Peyer's patch (tissue), 4 donors: ENCODE data around the gene PATJ. TPM values are rescaled to one million over a fixed set of nuclear protein-coding genes. Genes with fewer than 3 reads are reported as not detected.

ENCODE experiments used
- DNase-seq, 3 donors: peaks; one replicate each; pipeline ENCODE4 v3.0.0-alpha.2; 2017 to 2019
- H3K27ac ChIP-seq, 4 donors: fragments of 200-600 bp; sonication (generic); one replicate each; pipeline ENCODE4 v1.5.1; 2016 to 2019
- H3K27me3 ChIP-seq, 2 donors: fragments of 200-600 bp; sonication (generic); one replicate each; pipeline ENCODE4 v1.5.1; 2019
- H3K36me3 ChIP-seq, 3 donors: fragments of 200-600 bp; sonication (generic); one replicate each; pipeline ENCODE4 v1.5.1; 2016 to 2019
- H3K4me1 ChIP-seq, 4 donors: fragments of 200-600 bp; sonication (generic); one replicate each; pipeline ENCODE4 v1.5.1; 2016 to 2019
- H3K4me3 ChIP-seq, 4 donors: fragments of 200-600 bp; sonication (generic); 1 replicate in 3 of 4; 2 replicates in 1 of 4; pipeline ENCODE4 v1.5.1; 2016 to 2019; ENCODE audit warnings: mild to moderate bottlenecking in 1 of 4
- H3K9me3 ChIP-seq, 4 donors: fragments of 200-600 bp; sonication (generic); one replicate each; pipeline ENCODE4 v1.5.1; 2016 to 2019; ENCODE audit warnings: mild to moderate bottlenecking in 1 of 4
- CTCF ChIP-seq, 6 experiments: fragments of 450-650 bp in 4 of 6; fragments of 200-600 bp in 2 of 6; sonication (generic) in 1 of 6; IDR thresholded peaks; one replicate each; pipeline ENCODE4 v1.5.1; 2017 to 2019; ENCODE audit warnings: antibody characterized with exemption in 6 of 6, mild to moderate bottlenecking in 3 of 6, moderate library complexity in 1 of 6
- POLR2A ChIP-seq, 2 donors: fragments of 450-650 bp; IDR thresholded peaks; one replicate each; pipeline ENCODE4 v1.5.1; 2017; ENCODE audit warnings: antibody characterized with exemption in 2 of 2, mild to moderate bottlenecking in 2 of 2, moderate library complexity in 2 of 2
- total RNA-seq, 4 donors: library from RNA; depleted of rRNA; stranded (reverse); fragments of >200 nt; gene quantifications; one replicate each; pipeline ENCODE4 v1.1.0, GENCODE V29; 2016

The PATJ gene
- total RNA-seq, 4 donors from 2014 or later = 142 to 153 (median 153) TPM

GRCh38 chr1:61980561-61980960, 238.3 kb downstream of the PATJ start:
- TF ChIP-seq CTCF (IDR thresholded peaks at IDR 0.05) (no peak), POLR2A (IDR thresholded peaks at IDR 0.05) (no peak)
- no peak overlapping the region for H3K27ac ChIP-seq
- no peak overlapping the region for H3K4me3 ChIP-seq
- H3K9me3 ChIP-seq = no peaks in the 10 kb centered on the region
- no peaks in the 10 kb centered on the region for H3K36me3 ChIP-seq
- H3K4me1 ChIP-seq = no peaks in the 10 kb centered on the region
- no peak for DNase-seq
- no peaks in the 10 kb centered on the region for H3K27me3 ChIP-seq

GRCh38 chr1:61981870-61982660, 239.8 kb downstream of the PATJ start:
- Histone ChIP-seq H3K27me3 (no peaks in the 10 kb centered on the region), H3K9me3 (no peaks in the 10 kb centered on the region), H3K36me3 (no peaks in the 10 kb centered on the region), H3K4me1 (no peaks in the 10 kb centered on the region), H3K27ac (no peak overlapping the region), H3K4me3 (no peak overlapping the region)
- no peak for TF ChIP-seq POLR2A (IDR thresholded peaks at IDR 0.05)
- TF ChIP-seq CTCF (IDR thresholded peaks at IDR 0.05) = no peak
- DNase-seq = no peak

GRCh38 chr1:61983236-61983635, 241.0 kb downstream of the PATJ start:
- Histone ChIP-seq H3K9me3 (no peaks in the 10 kb centered on the region), H3K27ac (no peak overlapping the region), H3K4me3 (no peak overlapping the region), H3K4me1 (no peaks in the 10 kb centered on the region), H3K36me3 (no peaks in the 10 kb centered on the region), H3K27me3 (no peaks in the 10 kb centered on the region)
- TF ChIP-seq POLR2A (IDR thresholded peaks at IDR 0.05) = no peak
- TF ChIP-seq CTCF (IDR thresholded peaks at IDR 0.05) = no peak
- no peak for DNase-seq

GRCh38 chr1:61992257-61992656, 250.0 kb downstream of the PATJ start:
- TF ChIP-seq CTCF (IDR thresholded peaks at IDR 0.05) (no peak), POLR2A (IDR thresholded peaks at IDR 0.05) (no peak)
- Histone ChIP-seq H3K4me1 (no peaks in the 10 kb centered on the region), H3K36me3 (peaks cover 0 to 26% (median 0%) of the 10 kb centered on the region in 3 donors), H3K4me3 (no peak overlapping the region), H3K27me3 (no peaks in the 10 kb centered on the region), H3K9me3 (no peaks in the 10 kb centered on the region), H3K27ac (no peak overlapping the region)
- no peak for DNase-seq

- no peak overlapping the region for H3K4me3 ChIP-seq
- no peaks in the 10 kb centered on the region for H3K4me1 ChIP-seq
- H3K9me3 ChIP-seq = no peaks in the 10 kb centered on the region
- DNase-seq = no peak
- H3K27me3 ChIP-seq = no peaks in the 10 kb centered on the region
- H3K27ac ChIP-seq = no peak overlapping the region
- TF ChIP-seq CTCF (IDR thresholded peaks at IDR 0.05) (no peak), POLR2A (IDR thresholded peaks at IDR 0.05) (no peak)
- peaks cover 0 to 26% (median 0%) of the 10 kb centered on the region in 3 donors for H3K36me3 ChIP-seq
These were observed 251.2 kb downstream of the PATJ start for GRCh38 chr1:61993331-61993961.
